HK-2 (cell line): ENCODE measurements around the gene KLHL8.

Experiments used
- DNase-seq: peaks from one replicate; pipeline ENCODE4 v3.0.0-alpha.2; 2018; ENCODE audit not compliant: unreplicated experiment

KLHL8 gene

DNA sequence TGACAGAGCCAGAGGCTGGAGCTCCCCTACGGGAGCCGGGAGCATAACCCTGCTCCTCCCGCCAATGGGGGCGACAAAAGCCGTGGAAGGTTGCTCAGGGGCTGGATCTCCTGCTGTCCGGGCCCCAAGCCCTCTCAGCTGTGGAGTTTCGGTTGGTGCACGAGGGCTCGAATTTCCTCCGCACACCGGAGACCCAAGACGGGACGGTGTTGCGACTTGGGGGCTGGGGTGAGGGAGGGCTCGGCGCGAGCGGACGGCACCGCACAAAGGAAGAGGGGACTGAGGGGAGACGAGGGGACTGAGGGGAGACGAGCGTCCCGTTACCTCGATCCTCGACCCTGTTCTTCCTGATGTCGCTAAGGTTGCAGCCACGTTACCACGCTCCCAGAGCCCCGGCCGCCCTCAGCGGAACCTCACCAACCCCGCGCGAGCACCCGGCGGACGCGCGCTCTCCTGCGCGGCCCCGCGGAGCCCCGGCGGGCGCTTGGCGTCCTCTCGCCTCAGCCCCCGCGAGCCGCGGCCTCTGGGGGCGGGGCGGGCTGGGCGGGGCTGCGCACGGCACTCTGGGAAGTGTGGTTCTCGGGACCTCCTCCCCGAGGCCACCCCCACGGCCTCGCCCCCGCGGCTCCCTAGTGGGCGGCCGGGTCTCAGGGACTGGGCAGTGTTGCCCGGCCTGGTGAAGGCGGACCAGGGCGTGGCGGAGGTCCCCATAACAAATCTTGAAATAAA, at the start of gene KLHL8:
KLHL8 (minus strand) TSS at position 525 of the 729 bp plus-strand sequence. CDS start 25,079 bp downstream, outside the sequence.
- DNase-seq: peak; percentile 86

DNA sequence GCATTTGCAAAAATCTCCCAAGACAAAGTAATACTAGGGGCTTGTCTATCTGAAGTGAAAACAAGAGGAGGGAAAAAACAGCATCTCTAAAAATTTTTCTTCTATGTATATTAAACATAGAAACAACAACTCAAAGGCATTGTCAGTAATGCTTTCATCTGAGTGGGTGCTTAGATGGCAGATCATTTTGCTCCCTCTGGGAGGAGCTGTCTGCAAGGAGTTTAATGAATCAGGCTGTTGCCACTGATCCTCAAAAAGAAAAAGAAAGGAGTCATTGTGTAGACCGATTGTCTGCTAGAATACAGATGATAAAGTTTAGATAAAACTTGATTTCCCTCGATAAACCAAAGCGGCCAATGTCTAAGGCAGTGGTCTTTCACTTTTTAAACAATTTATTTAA, 49.7 kb upstream of the KLHL8 start:
- DNase-seq: peak; percentile 2

DNA sequence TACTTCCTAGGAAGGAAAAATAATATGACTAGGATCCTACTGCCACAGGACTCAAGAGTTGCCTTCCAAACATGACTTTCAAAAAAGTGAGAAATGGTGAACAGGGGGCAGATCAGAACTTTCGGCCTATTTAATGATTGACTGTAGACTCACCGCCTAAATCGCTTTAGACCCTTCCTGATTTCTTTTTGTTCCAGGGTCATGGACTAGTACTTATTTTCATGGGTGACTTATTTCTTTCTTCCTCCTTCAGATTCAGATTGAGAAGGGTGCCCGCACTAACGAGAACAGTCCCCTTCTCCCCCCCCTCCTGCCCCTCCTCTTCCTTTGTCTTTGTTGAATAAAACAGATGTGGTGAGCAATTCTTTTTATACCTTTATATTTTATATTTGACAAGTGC, 48.0 kb upstream of the KLHL8 start:
- DNase-seq: no peak

DNA sequence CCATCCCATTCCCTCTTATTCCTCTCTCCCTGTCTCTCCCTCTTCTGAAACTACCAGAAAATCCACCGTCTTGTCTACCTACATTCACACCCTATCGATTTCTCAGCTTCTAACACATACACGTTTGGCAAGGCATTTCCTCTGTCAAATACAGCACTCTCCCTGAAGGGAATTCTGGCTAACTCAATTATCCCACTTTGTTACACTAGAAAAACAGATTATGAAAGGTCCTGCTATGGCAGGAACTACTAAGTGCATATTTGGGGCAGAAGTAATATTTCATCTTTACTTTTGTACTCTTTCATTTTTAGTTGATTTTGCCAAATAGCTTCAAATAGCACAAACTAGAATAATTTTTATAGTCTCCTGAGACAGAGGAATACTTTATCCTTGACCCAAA, 46.6 kb upstream of the KLHL8 start:
- no peak for DNase-seq

DNA sequence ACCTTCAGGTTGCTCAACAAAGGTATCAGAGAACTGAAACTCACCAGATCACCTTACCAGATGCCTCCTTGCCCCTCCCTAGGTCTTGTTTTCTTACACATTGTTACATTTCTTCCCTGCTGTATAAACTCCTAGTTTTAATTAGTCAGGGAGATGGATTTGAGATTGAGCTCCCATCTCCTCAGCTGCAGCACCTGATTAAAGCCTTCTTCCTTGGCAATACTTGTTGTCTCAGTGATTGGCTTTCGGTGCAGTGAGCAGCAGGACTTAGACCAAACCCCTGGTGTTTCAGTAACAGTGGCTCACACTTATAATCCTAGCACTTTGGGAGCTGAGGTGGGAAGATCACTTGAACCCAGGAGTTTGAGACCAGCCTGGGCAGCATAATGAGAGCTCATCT, 42.5 kb upstream of the KLHL8 start:
- DNase-seq: no peak

DNA sequence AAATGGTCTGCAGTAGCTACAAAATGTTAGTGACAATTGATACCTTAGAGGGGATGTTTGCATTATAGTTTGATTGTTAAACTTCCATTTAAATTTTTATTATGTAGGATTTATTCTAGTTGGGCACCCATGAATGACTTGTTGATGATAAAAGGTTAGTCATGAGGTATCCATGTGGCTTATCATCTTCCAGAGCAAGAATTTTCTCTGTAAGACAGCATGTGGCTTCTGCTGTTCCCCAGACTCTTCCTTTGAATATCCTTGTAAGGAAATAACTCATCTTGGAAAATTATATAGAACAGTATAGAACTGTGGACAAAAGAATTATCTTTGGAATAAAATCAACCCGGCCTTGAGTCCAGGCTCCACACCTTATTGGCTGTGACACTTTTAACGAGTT, 40.1 kb upstream of the KLHL8 start:
- DNase-seq: no peak

DNA sequence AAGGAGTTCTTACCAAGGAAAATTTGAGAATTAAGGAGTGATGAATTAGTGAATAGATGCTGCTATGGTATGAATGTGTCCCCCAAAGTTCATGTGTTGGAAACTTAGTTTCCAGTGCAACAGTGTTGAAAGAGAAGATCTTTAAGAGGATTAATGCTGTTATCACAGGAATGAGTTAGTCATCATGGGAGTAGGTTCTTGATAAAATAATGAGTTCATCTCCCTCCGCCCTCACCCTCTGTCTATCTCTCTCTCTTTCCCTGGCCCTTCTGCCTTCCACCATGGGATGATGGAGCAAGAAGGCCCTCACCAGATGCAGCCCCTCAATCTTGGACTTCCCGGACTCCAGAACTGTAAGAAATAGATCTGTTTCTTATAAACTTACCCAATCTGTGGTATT, 38.3 kb upstream of the KLHL8 start:
- DNase-seq: no peak

DNA sequence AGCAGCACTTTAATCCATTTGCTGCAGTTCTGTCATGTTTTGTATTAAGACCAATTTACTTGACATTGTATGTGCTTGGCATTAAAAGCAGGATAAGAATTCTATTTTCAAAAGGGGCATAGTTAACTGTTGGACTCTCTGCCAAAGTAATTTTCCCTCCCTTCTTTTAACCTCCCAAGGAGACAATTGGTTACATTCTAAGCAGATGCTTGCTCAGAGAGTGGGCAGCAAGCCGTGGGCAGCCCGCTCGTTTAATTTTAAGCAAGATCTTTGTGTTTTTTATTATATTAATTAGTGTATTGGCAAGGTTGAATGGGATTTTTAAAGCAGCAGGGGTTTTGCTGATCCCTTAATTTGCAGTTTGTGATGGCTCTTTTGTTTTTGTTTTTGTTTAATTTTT, 37.1 kb upstream of the KLHL8 start:
- DNase-seq: no peak

DNA sequence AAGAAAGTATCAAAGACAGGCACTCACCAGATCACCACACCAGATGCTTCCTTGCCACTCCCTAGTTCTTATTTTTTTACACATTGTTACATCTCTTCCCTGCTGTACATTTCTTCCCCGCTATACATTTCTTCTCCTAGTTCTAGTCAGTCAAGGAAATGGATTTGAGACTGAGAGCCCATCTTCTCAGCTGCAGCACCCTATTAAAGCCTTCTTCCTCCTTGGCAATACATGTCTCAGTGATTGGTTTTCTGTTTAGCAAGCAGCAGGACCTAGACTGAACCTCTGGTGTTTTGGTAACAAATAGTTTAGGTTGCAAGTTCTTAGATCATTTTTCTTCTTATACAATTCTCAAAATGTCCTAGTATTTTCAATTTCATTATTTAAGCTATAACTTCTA, 35.3 kb upstream of the KLHL8 start:
- no peak for DNase-seq

DNA sequence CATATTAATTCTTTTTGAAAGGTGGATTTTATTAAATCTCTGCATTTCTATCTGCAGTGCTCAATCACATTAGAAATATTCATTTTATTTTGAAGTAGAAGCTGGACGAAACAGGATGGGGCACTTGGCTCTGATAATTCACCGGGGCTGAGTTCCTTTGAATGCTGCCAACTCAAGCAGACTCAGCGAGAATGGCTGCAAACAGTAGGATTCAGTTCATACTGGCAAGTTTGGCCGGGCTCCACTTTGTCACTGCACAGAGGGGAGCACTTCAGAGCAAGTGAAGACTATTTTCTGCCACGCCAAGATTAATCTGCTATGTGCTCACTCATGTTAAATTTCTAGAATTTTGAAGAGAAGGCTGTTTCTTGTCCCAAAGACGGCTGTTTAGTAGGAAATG, 30.7 kb upstream of the KLHL8 start:
- no peak for DNase-seq

DNA sequence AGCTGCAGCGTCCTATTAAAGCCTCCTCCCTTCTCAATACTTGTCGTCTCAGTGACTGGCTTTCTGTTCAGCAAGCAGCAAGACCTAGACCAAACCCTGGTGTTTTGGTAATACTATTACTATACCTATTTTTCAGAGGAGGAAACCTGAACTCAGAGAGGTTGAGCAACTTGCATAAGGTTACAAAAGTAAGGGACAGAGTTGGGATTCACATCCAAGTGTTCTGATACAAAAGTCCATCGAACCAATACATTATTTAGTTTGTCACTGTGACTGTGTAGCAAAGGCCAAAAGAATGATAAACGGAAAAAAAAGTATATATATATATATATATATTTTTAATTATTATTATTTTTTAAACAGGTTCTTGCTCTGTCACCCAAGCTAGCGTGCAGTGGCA, 29.9 kb upstream of the KLHL8 start:
- DNase-seq: no peak

DNA sequence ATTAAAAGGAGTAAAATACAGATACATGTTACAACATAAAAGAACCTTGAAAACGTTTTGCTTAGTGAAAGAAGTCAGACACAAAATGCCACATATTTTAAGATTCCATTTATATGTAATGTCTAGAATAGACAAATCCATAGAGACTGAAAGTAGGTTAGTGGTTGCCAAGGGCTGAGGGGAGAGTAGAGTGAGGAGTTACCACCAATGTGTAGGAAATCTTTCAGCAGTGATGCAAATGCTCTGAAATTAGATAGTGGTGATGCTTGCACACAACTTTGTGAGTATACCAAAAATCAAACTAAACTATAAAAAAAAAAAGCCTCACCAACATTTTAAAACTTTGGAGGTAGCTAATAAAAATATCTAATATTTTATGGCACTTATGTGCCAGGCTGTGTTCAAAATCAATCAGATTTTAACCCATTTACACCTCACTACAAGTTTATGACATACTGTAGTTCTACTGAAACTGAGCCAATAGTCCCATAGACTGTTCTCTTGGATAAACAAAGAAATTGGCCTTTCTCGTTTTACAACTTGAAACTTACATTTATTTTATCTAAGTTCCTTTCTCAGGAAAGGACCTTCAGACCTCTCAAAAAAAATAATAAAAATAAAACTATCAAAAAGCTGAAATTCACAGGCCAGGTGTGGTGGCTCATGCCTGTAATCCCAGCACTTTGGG, 29.1 kb upstream of the KLHL8 start:
- DNase-seq: no peak

DNA sequence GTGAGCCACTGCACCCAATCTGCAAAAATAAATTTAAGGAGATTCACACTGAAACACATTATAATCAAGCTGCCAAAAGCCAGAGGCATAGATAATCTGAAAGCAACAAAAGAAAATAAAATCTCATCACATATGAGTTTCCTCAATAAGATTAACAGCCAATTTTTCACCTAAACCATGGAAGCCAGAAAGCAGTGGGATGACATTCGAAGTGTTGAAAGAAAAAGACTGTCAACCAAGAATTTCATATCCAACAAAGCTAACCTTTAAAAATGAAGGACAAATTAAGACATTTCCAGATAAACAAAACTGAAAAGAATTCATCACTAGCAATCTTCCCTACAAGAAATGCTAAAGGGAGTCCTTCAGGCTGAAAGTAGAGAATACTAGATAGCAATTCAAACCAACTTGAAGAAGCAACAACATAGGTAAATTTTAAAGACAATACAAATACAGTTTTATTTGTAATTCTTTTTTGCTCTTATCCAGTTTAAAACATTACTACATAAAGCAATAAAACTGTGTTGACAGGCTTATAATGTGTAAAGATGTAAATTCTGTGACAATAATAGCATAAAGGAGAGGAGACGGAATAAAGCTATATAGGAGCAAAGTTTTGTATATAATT, 23.1 kb upstream of the KLHL8 start:
- no peak for DNase-seq

DNA sequence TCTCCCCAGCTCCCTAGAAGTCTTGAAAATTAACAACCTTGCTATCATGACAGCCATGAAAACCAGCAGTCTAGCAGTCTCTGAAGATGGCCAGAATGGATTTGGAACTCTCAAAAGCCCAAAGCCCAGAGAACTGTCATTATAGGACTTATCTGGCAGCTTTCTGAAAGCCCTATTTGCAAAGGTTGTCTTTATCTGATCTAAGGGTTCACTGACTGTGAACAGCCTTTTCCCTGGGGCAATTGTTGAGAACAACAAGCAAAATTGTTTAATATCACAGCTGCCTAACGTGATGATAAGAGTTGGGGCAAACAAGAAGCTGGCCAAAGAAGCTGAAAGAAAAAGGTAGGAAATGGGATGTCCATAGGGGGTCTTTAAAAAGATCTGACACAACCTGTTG, 20.9 kb upstream of the KLHL8 start:
- no peak for DNase-seq

DNA sequence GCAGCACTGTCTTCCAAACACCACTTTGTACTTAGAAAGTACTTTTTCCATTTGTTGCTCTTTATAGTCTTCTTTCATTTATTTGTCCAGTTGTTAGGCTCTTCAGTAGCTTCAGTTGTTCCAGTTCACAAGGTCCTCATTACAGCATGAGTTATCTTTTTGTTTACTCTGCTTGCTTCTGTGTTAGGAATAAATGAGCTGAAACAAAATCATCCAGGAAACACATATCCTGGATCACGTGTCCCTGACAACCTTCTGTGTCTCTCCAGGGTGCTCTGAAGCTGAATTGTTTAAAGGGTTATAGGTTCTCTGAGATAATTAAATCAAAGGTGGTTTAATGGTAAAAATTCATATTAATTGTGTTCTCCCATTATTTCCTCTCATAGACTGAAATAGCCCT, 19.9 kb upstream of the KLHL8 start:
- DNase-seq: no peak

DNA sequence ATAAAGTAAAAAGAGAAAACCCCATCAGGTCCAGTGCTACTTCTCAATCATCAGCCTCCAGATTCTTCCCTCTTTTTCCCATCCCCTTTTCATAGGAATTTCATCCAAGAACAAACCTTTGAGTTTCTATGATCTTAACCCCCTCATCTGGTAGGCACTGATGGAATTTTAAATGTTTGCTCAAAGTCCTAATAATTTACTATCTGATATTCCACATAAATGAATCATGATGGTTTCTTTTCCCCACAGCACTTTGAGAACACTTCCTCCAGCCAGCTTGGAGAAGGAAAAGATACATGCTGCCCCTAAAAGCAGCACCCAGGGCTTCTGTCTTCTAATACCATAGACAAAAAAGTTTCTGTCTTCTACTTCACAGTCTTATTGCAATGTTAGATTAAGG, 19.4 kb upstream of the KLHL8 start:
- DNase-seq: no peak

DNA sequence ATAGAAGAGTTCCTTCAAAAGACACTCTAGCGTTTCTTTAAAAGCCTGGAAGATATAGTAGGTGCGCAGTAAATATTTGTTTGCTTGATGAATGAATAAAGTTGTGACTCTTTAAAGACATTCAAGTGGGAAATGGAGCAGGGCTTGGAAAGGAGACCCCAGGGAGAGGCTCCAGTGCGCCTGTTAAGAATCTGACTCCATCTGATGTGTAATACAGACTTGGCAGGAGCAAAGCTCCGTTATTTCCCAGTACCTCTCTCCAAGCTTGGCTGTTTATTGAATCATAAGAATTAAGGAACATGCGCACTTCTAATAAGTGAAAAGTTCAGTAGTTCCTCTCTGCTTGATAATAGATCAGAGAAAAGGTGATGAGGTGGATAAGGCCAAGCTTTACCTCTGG, 18.8 kb upstream of the KLHL8 start:
- no peak for DNase-seq

DNA sequence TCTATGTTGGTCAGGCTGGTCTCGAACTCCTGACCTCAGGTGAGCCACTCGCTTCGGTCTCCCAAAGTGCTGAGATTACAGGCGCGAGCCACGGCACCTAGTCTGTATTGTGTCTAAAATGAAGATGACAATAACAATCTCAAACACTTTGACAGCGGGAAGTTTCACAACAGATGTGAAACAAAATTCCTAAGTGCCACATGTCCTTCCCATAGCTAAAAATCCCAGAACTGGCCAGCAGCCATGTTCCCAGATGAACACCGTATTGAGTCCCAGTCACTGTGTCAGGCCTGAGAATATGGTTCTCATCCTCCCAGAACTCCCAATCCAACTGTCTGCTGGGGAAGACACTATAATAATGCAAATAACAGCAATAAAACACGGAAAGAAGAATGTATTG, 16.4 kb upstream of the KLHL8 start:
- no peak for DNase-seq

DNA sequence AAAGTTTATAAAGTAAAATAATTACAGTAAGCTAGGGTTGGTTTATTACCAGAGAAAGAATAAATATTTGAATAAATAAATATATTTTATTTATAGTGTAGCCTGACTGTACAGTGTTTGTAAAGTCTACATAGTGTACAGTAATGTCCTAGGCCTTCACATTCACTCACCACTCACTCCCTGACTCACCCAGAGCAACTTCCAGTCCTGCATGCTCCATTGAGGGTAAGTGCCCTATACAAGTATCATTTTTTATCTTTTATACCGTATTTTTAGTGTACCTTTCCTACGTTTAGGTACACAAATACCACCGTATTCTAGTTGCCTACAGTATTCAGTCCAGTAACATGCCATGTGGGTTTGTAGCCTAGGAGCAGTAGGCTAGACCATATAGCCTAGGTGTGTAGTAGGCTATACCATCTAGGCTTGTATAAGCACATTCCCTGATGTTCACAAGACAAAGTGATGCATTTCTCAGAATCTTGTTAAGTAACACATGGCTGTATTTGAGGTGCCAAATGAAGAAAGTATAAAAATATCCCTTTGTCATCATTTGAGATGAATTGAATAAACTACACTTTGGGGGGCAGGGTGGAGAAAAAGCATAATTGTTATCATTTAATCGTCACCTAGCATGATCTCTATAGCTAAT, 14.7 kb upstream of the KLHL8 start:
- peak; percentile 3 for DNase-seq

DNA sequence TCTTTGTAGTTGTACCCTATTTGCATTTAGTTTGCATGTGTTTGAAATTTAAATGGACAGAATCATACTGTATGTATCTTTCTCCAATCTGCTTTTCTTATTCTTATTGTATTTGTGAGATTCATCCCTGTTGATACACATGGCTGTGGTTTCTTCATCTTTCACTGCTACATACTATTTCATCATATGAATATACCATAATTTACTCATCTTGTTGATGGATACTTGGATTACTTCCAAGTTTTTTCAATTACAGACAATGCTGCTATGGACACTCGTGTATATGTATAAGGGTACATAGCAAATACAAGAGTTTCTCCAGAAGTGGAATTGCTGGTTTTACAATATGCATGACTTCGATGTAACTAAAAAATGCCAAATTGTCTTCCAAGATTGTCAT, 11.8 kb upstream of the KLHL8 start:
- DNase-seq: no peak

DNA sequence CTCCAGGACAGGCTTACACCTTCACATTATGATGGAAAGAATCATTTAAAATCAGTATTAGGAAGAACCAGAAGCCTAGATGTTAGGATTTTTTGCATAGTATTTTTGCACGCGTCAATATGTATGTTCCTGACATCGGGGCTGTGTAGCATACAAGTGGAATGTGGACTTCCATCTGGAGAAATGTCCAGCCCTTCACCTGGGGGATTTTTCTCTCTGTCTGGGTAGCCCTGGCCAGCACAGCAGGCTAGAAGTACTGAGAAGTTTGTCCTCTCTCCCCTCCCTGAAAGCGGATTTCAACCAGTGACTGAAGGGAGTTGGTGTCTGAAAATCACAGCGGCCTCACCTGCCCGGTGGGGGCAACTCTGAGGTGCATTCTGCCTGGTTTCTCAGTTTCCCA, 10.4 kb upstream of the KLHL8 start:
- no peak for DNase-seq

DNA sequence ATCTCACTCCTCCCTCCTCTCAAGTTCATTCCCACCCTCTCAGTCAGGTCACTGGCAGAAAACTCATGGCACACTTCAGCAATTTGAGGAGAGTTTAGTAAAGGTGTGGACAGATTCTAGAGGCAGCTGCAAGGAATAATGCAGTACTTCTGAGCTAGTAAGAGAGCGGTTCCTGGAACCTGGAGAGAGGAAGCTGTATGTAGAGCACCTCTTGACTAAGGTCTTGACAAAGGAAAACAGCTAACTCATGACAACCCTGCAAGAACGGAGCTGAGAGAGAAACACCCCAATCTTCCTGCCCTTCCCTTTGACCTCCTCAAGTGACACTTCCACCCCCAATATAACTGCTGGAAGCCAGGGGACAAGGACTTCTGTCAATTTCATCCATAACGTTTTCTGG, 9.6 kb upstream of the KLHL8 start:
- no peak for DNase-seq
